Measurements from ENCODE around the gene MYOCD.

Gene MYOCD

DNA sequence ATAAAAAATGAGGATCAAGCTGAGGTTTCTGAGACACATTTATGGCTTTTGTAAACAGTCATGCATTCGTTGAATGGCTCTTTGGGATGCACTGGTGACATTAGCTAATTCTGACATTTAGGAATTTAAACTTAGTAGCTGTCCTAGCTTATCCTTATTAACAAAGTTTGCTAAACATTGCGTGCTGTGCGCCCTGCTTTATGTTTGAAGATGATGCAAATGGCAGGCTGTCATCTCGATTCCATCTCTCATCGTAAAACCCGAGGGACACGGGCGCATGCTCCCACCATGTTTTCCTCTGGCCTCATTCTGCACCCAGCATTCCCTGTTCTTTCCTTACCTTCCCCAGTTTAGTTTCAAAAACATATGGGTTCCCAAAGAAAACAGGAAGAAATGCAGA lies 69.8 kb downstream of the MYOCD start:
- Histone ChIP-seq H3K9me3 (replicated peaks; ENCODE audit: low read length) (no peaks in the 10 kb centered on the region), H3K36me3 (ENCODE audit: insufficient read depth, low read length) (no peaks in the 10 kb centered on the region), H3K4me1 (ENCODE audit: control insufficient read depth, insufficient read depth, low read length) (peaks cover 9% of the 10 kb centered on the region), H3K4me3 (ENCODE audit: low read length) (no peak overlapping the region), H3K4me2 (ENCODE audit: low read length) (no peak overlapping the region), H3K9ac (ENCODE audit: low read depth, low read length) (no peak overlapping the region), H3K27me3 (ENCODE audit: control insufficient read depth, insufficient read depth, low read length) (peaks cover 3% of the 10 kb centered on the region)

DNA sequence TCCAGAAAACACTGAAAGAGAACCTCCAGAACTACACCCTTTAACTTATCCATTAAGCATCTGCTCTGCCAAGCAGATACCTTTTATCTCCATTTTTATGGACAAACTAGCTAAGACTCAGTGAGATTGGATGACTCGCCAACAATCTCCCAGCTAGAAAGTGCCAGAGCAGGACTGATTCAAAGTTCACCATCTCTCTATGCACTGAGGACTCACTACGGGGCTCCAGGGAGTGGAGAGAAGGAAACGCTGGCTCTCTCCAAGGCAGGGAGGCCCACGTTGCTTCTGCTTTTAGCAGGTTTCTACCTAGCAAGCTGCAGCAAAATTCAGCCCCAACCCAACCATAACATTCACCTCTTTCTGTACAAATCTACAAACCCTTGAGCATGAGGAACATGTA lies 70.8 kb downstream of the MYOCD start:
- Histone ChIP-seq H3K4me2 (ENCODE audit: low read length) (no peak overlapping the region), H3K4me3 (ENCODE audit: low read length) (no peak overlapping the region), H3K9ac (ENCODE audit: low read depth, low read length) (no peak overlapping the region), H3K4me1 (ENCODE audit: control insufficient read depth, insufficient read depth, low read length) (no peaks in the 10 kb centered on the region), H3K27me3 (ENCODE audit: control insufficient read depth, insufficient read depth, low read length) (peaks cover 3% of the 10 kb centered on the region), H3K36me3 (ENCODE audit: insufficient read depth, low read length) (no peaks in the 10 kb centered on the region), H3K9me3 (replicated peaks; ENCODE audit: low read length) (no peaks in the 10 kb centered on the region)

DNA sequence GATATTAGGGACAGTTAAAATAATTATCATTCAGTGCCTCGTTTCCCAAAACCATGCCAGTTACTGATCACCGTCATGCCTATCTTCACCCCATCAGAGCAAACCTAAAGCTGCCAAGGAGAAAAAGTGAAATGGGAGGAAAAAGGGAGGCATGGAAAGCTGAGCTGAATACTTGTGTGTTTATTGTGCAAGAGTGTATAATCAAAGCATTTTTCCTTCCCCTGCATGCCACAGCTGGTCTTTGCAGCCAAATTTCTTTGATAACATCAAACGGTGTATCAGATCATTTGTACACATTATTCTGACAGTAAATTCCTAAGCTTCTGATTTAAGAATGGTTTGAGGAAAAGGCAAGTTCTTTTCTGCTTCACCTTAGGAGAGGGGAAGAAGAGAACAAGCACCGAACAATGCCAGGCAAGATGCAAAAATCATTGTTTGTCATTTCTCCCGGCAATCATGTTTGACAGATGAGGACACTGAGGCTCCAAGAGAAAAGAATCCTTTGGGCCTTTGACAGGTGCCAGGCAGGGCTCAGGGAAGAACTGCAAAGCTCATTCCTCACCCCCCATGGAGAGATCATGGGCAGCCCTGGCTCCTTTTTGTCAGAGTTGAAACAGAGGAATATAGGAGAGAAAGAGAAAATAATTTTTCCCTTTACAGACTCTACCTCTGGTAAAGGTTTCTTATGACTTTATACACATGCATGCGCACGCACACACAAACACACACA lies 72.2 kb downstream of the MYOCD start:
- no peak overlapping the region for H3K9ac ChIP-seq (ENCODE audit: low read depth, low read length)
- H3K36me3 ChIP-seq (ENCODE audit: insufficient read depth, low read length), result no peaks in the 10 kb centered on the region
- H3K4me2 ChIP-seq (ENCODE audit: low read length), result no peak overlapping the region
- no peak overlapping the region for H3K4me3 ChIP-seq (ENCODE audit: low read length)
- H3K27me3 ChIP-seq (ENCODE audit: control insufficient read depth, insufficient read depth, low read length), result peaks cover 3% of the 10 kb centered on the region
- peaks cover 5% of the 10 kb centered on the region for H3K4me1 ChIP-seq (ENCODE audit: control insufficient read depth, insufficient read depth, low read length)
- H3K9me3 ChIP-seq (replicated peaks; ENCODE audit: low read length), result no peaks in the 10 kb centered on the region

DNA sequence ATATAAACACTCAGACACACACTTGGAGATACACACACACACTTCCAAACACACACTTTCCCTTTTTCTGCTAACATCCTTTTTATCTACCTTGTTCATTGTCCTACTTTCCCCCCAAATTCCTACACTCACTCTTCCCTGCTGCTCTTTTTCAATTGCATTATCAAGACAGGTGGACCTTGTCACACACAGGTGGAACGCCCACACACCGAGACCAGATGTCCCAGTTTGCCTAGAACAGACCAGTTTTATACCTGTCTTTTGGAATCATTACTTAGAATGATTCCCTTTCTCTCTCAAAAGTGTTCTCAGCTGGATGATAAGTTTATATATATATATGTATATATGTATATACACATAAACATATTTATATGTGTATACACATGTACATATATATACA lies 72.9 kb downstream of the MYOCD start:
- H3K9ac ChIP-seq (ENCODE audit: low read depth, low read length), result no peak overlapping the region
- H3K9me3 ChIP-seq (replicated peaks; ENCODE audit: low read length), result no peaks in the 10 kb centered on the region
- H3K4me2 ChIP-seq (ENCODE audit: low read length), result no peak overlapping the region
- peaks cover 3% of the 10 kb centered on the region for H3K27me3 ChIP-seq (ENCODE audit: control insufficient read depth, insufficient read depth, low read length)
- H3K4me3 ChIP-seq (ENCODE audit: low read length), result no peak overlapping the region
- peaks cover 5% of the 10 kb centered on the region for H3K4me1 ChIP-seq (ENCODE audit: control insufficient read depth, insufficient read depth, low read length)
- no peaks in the 10 kb centered on the region for H3K36me3 ChIP-seq (ENCODE audit: insufficient read depth, low read length)

DNA sequence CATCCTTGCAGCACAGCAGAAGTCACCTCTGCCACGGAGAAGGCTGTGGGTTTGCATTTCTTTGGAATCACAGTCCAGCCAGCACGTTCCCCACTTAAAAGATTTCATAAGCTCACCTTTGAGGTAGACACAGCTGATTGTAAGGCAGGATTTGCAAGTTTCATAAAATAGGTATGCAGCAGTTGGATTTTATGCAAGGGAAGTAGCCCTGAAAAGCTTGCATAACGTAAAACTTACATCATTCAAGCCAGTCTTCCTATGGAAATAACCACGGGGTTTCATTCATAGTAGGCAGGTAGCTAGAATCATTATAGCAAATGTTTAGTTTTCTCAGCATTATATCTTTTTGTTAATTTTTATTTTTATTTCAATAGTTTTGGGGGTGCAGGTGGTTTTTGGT lies 73.8 kb downstream of the MYOCD start:
- Histone ChIP-seq H3K9ac (ENCODE audit: low read depth, low read length) (no peak overlapping the region), H3K27me3 (ENCODE audit: control insufficient read depth, insufficient read depth, low read length) (peaks cover 3% of the 10 kb centered on the region), H3K4me2 (ENCODE audit: low read length) (no peak overlapping the region), H3K9me3 (replicated peaks; ENCODE audit: low read length) (no peaks in the 10 kb centered on the region), H3K4me1 (ENCODE audit: control insufficient read depth, insufficient read depth, low read length) (peaks cover 5% of the 10 kb centered on the region), H3K36me3 (ENCODE audit: insufficient read depth, low read length) (no peaks in the 10 kb centered on the region), H3K4me3 (ENCODE audit: low read length) (no peak overlapping the region)

DNA sequence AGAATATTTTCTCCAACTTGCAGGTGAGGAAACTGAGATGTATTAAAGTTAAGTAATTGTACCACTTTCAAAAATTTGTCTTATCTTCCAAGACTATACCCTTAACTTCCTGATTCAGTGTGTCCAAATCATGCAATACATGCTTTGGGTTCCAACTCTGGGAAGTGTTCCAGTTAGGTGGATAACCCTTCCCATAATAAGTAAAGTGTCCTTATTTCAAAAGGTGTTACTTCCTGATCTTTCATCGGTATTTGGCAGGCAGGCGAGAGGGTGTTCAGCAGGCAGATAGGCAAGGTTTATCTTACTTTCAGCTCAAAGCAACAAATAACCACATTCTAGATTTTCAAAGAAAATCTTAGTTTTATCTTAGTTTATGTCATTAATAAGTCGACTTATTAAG lies 77.4 kb downstream of the MYOCD start:
- H3K27me3 ChIP-seq (ENCODE audit: control insufficient read depth, insufficient read depth, low read length), result no peaks in the 10 kb centered on the region
- no peaks in the 10 kb centered on the region for H3K9me3 ChIP-seq (replicated peaks; ENCODE audit: low read length)
- H3K4me2 ChIP-seq (ENCODE audit: low read length), result no peak overlapping the region
- no peak overlapping the region for H3K9ac ChIP-seq (ENCODE audit: low read depth, low read length)
- no peak overlapping the region for H3K4me3 ChIP-seq (ENCODE audit: low read length)
- peaks cover 5% of the 10 kb centered on the region for H3K4me1 ChIP-seq (ENCODE audit: control insufficient read depth, insufficient read depth, low read length)
- H3K36me3 ChIP-seq (ENCODE audit: insufficient read depth, low read length), result no peaks in the 10 kb centered on the region

DNA sequence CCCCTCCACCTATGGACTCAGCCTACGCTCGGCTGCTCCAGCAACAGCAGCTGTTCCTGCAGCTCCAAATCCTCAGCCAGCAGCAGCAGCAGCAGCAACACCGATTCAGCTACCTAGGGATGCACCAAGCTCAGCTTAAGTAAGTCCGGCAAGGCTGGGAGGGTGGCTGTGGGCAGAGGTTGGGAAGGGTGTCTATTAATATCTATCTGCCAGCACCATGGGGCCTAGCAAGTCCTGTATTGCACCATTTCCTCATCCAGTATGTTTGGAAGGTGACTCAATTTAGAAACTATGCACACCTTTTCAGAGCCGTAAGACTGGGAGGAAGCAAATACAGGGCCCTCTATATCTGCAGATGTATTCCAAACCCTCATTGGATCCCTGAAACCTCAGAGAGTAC lies 78.6 kb downstream of the MYOCD start:
- no peak overlapping the region for H3K9ac ChIP-seq (ENCODE audit: low read depth, low read length)
- no peaks in the 10 kb centered on the region for H3K27me3 ChIP-seq (ENCODE audit: control insufficient read depth, insufficient read depth, low read length)
- no peaks in the 10 kb centered on the region for H3K36me3 ChIP-seq (ENCODE audit: insufficient read depth, low read length)
- H3K9me3 ChIP-seq (replicated peaks; ENCODE audit: low read length), result no peaks in the 10 kb centered on the region
- no peak overlapping the region for H3K4me2 ChIP-seq (ENCODE audit: low read length)
- H3K4me3 ChIP-seq (ENCODE audit: low read length), result no peak overlapping the region
- H3K4me1 ChIP-seq (ENCODE audit: control insufficient read depth, insufficient read depth, low read length), result peaks cover 5% of the 10 kb centered on the region

DNA sequence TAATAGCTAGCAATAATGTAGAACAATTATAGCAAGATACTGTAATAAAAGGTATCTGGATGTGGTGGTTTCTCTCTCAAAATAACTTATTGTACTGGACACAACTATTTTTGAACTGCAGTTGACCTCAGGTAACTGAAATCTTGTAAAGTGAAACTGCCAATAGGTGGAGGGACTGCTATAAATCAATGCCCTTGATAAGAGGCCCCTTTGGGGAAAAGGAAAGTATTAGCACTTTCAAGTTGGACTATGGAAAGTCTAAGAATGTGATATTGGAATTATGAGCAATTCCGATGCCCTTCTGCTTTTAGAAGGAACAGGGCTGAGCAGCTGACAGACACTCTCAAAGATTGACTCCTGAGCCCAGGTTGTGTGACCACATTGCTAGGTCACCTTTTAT lies 79.1 kb downstream of the MYOCD start:
- Histone ChIP-seq H3K27me3 (ENCODE audit: control insufficient read depth, insufficient read depth, low read length) (no peaks in the 10 kb centered on the region), H3K9me3 (replicated peaks; ENCODE audit: low read length) (no peaks in the 10 kb centered on the region), H3K36me3 (ENCODE audit: insufficient read depth, low read length) (no peaks in the 10 kb centered on the region), H3K9ac (ENCODE audit: low read depth, low read length) (no peak overlapping the region), H3K4me1 (ENCODE audit: control insufficient read depth, insufficient read depth, low read length) (peaks cover 5% of the 10 kb centered on the region), H3K4me2 (ENCODE audit: low read length) (no peak overlapping the region), H3K4me3 (ENCODE audit: low read length) (no peak overlapping the region)

DNA sequence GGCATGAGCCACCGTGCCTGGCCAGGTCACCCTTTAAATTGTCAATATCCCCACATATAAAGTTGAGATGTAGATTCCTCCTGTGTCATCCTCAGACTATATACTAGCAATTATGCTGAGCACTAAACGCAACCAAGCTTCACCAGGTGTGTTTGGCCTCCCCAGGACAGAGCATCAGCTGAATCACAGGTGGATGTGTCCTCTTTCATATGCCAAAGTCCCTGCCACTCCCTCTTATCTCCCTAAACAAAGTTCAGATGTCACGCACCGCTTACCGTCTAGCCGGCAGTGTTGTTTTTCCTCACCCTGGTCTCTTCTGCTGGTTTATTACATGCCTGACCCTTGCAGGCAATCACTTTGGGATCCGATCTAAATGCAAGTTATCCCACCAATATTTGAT lies 79.8 kb downstream of the MYOCD start:
- Histone ChIP-seq H3K9ac (ENCODE audit: low read depth, low read length) (no peak overlapping the region), H3K9me3 (replicated peaks; ENCODE audit: low read length) (no peaks in the 10 kb centered on the region), H3K36me3 (ENCODE audit: insufficient read depth, low read length) (no peaks in the 10 kb centered on the region), H3K4me3 (ENCODE audit: low read length) (no peak overlapping the region), H3K4me2 (ENCODE audit: low read length) (no peak overlapping the region), H3K27me3 (ENCODE audit: control insufficient read depth, insufficient read depth, low read length) (no peaks in the 10 kb centered on the region), H3K4me1 (ENCODE audit: control insufficient read depth, insufficient read depth, low read length) (peaks cover 5% of the 10 kb centered on the region)

DNA sequence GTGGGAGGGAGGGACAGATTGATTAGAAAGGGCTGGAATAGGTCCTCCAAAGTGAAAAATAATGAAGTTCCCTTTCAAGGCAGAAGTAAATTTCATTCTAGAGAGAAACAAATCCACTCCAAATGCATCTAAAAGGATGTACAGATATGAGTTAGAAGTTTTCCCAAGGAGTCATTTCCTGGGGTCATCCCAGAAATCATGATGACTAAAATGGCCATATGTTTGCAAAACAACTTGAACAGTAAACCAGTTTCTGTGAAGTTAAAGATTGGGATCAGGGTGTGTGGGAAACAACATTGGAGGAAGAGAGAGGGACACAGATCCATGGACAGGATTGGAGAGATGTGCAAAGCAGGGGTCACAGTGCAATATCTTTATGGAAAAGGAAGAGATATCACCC lies 91.1 kb downstream of the MYOCD start:
- H3K27me3 ChIP-seq (ENCODE audit: control insufficient read depth, insufficient read depth, low read length), result no peaks in the 10 kb centered on the region
- H3K4me2 ChIP-seq (ENCODE audit: low read length), result no peak overlapping the region
- H3K4me3 ChIP-seq (ENCODE audit: low read length), result no peak overlapping the region

DNA sequence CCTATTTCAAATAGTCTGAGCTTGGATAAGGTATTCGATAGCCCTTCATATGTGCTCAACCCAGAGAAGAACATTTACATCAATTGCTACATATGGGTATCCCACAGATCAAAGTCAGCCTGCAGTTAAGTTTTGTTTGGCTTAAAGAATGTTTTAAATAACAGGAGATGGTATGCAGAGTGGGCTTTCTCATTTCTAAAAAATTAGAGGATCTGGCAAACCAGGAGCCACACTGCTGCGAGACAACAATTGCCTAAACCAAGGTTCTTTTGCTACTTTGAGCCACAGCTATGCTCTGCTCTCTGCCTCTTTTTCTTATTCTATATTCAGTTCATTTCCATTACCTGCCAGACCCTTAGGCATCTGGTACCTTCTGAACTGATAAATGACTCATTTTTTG lies 93.4 kb downstream of the MYOCD start:
- no peak overlapping the region for H3K4me2 ChIP-seq (ENCODE audit: low read length)
- no peaks in the 10 kb centered on the region for H3K4me1 ChIP-seq (ENCODE audit: control insufficient read depth, insufficient read depth, low read length)
- no peak overlapping the region for H3K9ac ChIP-seq (ENCODE audit: low read depth, low read length)
- no peak overlapping the region for H3K4me3 ChIP-seq (ENCODE audit: low read length)
- no peaks in the 10 kb centered on the region for H3K27me3 ChIP-seq (ENCODE audit: control insufficient read depth, insufficient read depth, low read length)
- H3K9me3 ChIP-seq (replicated peaks; ENCODE audit: low read length), result no peaks in the 10 kb centered on the region
- H3K36me3 ChIP-seq (ENCODE audit: insufficient read depth, low read length), result no peaks in the 10 kb centered on the region

More for the DNA sequence above, 91.1 kb downstream of the MYOCD start:
- no peak overlapping the region for H3K9ac ChIP-seq (ENCODE audit: low read depth, low read length)
- no peaks in the 10 kb centered on the region for H3K9me3 ChIP-seq (replicated peaks; ENCODE audit: low read length)
- no peaks in the 10 kb centered on the region for H3K36me3 ChIP-seq (ENCODE audit: insufficient read depth, low read length)
- H3K4me1 ChIP-seq (ENCODE audit: control insufficient read depth, insufficient read depth, low read length), result no peaks in the 10 kb centered on the region

DNA sequence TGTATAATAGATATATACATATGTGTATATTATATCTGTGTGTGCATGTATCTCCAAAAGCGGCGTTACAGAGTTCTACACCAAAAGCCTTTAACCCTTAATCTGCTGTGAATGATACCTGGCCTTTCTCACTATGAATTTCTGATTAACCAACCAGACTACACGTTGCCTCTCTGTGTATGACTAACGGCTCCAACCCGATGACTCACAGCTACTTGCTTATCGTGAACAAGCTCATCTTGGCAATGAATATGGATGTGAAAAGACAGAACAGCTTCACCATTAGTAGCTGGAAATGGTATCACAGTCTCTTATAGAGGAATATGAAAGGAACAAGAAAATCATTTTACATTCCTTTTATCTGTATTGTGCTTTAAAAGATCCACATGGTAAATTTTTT lies 99.9 kb downstream of the MYOCD start:
- no peak overlapping the region for H3K9ac ChIP-seq (ENCODE audit: low read depth, low read length)
- no peaks in the 10 kb centered on the region for H3K9me3 ChIP-seq (replicated peaks; ENCODE audit: low read length)
- H3K4me1 ChIP-seq (ENCODE audit: control insufficient read depth, insufficient read depth, low read length), result no peaks in the 10 kb centered on the region
- no peak overlapping the region for H3K4me2 ChIP-seq (ENCODE audit: low read length)
- H3K36me3 ChIP-seq (ENCODE audit: insufficient read depth, low read length), result no peaks in the 10 kb centered on the region
- H3K4me3 ChIP-seq (ENCODE audit: low read length), result no peak overlapping the region
- H3K27me3 ChIP-seq (ENCODE audit: control insufficient read depth, insufficient read depth, low read length), result no peaks in the 10 kb centered on the region

Measured in skeletal muscle satellite cell (primary cell).